K562 (cell line): ENCODE data around the gene CCDC186. TPM values are rescaled to one million over a fixed set of nuclear protein-coding genes. Genes with fewer than 3 reads are reported as not detected.

Experiments used
- JUNB ChIP-seq: fragments of 450-650 bp; formaldehyde crosslinking; conservative IDR thresholded peaks from 2 replicates; pipeline ENCODE4 v1.4.0; 2020; ENCODE audit warnings: mild to moderate bottlenecking
- NCOA4 ChIP-seq: fragments of 450-650 bp; IDR thresholded peaks from 2 replicates; pipeline ENCODE4 v1.6.1; 2018; ENCODE audit warnings: mild to moderate bottlenecking; ENCODE audit not compliant: partially characterized antibody
- PHB ChIP-seq: fragments of 250-450 bp; sonication (Bioruptor Pico); IDR thresholded peaks from 2 replicates; pipeline ENCODE4 v1.5.0; 2021
- SRSF9 ChIP-seq: fragments of 200-400 bp; formaldehyde crosslinking; IDR thresholded peaks from 2 replicates; pipeline ENCODE4 v1.6.1; 2017; ENCODE audit warnings: low read depth, low read length, borderline replicate concordance
- ZNF551 ChIP-seq: fragments of 250-450 bp; sonication (Bioruptor Pico); IDR thresholded peaks from 2 replicates; pipeline ENCODE4 v1.5.0; 2021; ENCODE audit warnings: mild to moderate bottlenecking, moderate library complexity
- ZNF778 ChIP-seq: fragments of 450-650 bp; formaldehyde crosslinking; IDR thresholded peaks from 2 replicates; pipeline ENCODE4 v1.4.0; 2020; ENCODE audit warnings: mild to moderate bottlenecking, moderate library complexity
- polyA plus RNA-seq, 8 experiments: library from polyadenylated mRNA; depleted of rRNA in 4 of 8; stranded (reverse) in 5 of 8; unstranded in 3 of 8; fragments of >200 nt; fragmentation: Nextera tagmentation in 2 of 8; fragmentation: Illumina TruSeq in 1 of 8; extraction: Ambion mirVana in 2 of 8; extraction: Trizol in 1 of 8; gene quantifications; 2 replicates each; pipeline versions ENCODE4 v1.2.1 to v1.2.3, GENCODE V29; 2011 to 2014; ENCODE audit warnings: inconsistent platforms in 1 of 8, missing spikeins in 1 of 8
- total RNA-seq, 7 experiments: library from RNA; depleted of rRNA in 6 of 7; stranded (reverse); fragments of >200 nt in 6 of 7; fragmentation: Illumina TruSeq in 2 of 7; extraction: Trizol in 2 of 7; gene quantifications; 2 replicates each; pipeline versions ENCODE4 v1.2.1 to v1.2.3, GENCODE V29; 2011 to 2021; ENCODE audit warnings: low replicate concordance in 1 of 7
- TF ChIP-seq, protein P1 (sequence below): fragments of 250-450 bp; sonication (Bioruptor Pico); IDR thresholded peaks from 2 replicates; pipeline ENCODE4 v1.4.0; 2020
- TF ChIP-seq, protein P2 (sequence below): IDR thresholded peaks from 2 replicates; pipeline ENCODE4 v1.6.1; 2011; ENCODE audit warnings: borderline replicate concordance, low read depth, mild to moderate bottlenecking, moderate library complexity, low read length; ENCODE audit not compliant: insufficient read depth, poor library complexity, severe bottlenecking

The CCDC186 gene
- total and polyA plus RNA-seq, 9 of the 15 experiments (the other 6 are each of a cell fraction or from before 2014, with no cell fraction given): 2.0 to 7.5 (median 4.7) TPM

DNA sequence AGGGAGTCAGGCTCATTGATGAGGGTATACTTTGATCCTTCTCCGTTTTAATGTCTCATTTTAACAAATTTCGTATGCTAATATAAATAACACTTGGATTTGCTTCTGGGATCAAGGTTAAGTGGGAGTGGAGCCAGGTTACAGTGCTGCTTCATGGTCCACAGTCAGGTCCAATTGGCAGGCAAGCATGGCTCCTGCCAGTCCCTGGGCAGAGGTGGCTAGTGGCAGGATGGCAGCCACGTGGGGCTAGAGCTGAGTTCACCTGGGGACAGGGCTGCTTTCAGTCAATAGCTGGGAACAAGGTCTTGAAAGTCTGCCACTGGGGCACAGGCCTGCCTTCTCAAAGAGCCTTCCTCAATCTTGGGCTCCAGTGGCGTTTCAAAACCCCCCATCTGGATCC, 49.1 kb upstream of the CCDC186 start (continued):
- TF ChIP-seq, protein P1, sequence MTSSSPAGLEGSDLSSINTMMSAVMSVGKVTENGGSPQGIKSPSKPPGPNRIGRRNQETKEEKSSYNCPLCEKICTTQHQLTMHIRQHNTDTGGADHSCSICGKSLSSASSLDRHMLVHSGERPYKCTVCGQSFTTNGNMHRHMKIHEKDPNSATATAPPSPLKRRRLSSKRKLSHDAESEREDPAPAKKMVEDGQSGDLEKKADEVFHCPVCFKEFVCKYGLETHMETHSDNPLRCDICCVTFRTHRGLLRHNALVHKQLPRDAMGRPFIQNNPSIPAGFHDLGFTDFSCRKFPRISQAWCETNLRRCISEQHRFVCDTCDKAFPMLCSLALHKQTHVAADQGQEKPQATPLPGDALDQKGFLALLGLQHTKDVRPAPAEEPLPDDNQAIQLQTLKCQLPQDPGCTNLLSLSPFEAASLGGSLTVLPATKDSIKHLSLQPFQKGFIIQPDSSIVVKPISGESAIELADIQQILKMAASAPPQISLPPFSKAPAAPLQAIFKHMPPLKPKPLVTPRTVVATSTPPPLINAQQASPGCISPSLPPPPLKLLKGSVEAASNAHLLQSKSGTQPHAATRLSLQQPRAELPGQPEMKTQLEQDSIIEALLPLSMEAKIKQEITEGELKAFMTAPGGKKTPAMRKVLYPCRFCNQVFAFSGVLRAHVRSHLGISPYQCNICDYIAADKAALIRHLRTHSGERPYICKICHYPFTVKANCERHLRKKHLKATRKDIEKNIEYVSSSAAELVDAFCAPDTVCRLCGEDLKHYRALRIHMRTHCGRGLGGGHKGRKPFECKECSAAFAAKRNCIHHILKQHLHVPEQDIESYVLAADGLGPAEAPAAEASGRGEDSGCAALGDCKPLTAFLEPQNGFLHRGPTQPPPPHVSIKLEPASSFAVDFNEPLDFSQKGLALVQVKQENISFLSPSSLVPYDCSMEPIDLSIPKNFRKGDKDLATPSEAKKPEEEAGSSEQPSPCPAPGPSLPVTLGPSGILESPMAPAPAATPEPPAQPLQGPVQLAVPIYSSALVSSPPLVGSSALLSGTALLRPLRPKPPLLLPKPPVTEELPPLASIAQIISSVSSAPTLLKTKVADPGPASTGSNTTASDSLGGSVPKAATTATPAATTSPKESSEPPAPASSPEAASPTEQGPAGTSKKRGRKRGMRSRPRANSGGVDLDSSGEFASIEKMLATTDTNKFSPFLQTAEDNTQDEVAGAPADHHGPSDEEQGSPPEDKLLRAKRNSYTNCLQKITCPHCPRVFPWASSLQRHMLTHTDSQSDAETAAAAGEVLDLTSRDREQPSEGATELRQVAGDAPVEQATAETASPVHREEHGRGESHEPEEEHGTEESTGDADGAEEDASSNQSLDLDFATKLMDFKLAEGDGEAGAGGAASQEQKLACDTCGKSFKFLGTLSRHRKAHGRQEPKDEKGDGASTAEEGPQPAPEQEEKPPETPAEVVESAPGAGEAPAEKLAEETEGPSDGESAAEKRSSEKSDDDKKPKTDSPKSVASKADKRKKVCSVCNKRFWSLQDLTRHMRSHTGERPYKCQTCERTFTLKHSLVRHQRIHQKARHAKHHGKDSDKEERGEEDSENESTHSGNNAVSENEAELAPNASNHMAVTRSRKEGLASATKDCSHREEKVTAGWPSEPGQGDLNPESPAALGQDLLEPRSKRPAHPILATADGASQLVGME (CRISPR knock-in tag): no peak
- TF ChIP-seq, protein P2, sequence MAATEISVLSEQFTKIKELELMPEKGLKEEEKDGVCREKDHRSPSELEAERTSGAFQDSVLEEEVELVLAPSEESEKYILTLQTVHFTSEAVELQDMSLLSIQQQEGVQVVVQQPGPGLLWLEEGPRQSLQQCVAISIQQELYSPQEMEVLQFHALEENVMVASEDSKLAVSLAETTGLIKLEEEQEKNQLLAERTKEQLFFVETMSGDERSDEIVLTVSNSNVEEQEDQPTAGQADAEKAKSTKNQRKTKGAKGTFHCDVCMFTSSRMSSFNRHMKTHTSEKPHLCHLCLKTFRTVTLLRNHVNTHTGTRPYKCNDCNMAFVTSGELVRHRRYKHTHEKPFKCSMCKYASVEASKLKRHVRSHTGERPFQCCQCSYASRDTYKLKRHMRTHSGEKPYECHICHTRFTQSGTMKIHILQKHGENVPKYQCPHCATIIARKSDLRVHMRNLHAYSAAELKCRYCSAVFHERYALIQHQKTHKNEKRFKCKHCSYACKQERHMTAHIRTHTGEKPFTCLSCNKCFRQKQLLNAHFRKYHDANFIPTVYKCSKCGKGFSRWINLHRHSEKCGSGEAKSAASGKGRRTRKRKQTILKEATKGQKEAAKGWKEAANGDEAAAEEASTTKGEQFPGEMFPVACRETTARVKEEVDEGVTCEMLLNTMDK: no peak
- TF ChIP-seq SRSF9 (no peak), ZNF551 (CRISPR knock-in tag) (no peak), ZNF778 (CRISPR knock-in tag) (no peak), JUNB (CRISPR knock-in tag) (no peak), NCOA4 (no peak), PHB (CRISPR knock-in tag) (no peak)
